SK-N-DZ (cell line): Measurements from ENCODE around the gene UST.
"Not testable (repeated sequence)": the region's sequence is repeated elsewhere in the genome, so short reads cannot be mapped to it uniquely, and the experiment has no call there.

ENCODE experiments used
- DNase-seq: peaks from one replicate; pipeline ENCODE4 v3.0.0-alpha.2; 2015; ENCODE audit warnings: low spot score

Gene UST

GRCh38 chr6:148898376-148899014 lies 151.7 kb downstream of the UST start:
- DNase-seq, result no peak

- DNase-seq, result no peak
Observed at GRCh38 chr6:148904896-148905870, 158.4 kb downstream of the UST start.

GRCh38 chr6:148905901-148906300 lies 159.1 kb downstream of the UST start:
- DNase-seq, result no peak

- no peak for DNase-seq
Observed at GRCh38 chr6:148906386-148906785, 159.6 kb downstream of the UST start.

GRCh38 chr6:148907573-148907972 lies 160.7 kb downstream of the UST start:
- no peak for DNase-seq

- no peak for DNase-seq
Observed at GRCh38 chr6:148912252-148912651, 165.4 kb downstream of the UST start.

- DNase-seq, result no peak
Observed at GRCh38 chr6:148915810-148916209, 169.0 kb downstream of the UST start.

GRCh38 chr6:148916485-148916884 lies 169.7 kb downstream of the UST start:
- not testable (repeated sequence) for DNase-seq

GRCh38 chr6:148924226-148925012 lies 177.6 kb downstream of the UST start:
- DNase-seq, result no peak

- no peak for DNase-seq
Observed at GRCh38 chr6:148925701-148926100, 178.9 kb downstream of the UST start.

GRCh38 chr6:148926478-148926877 lies 179.6 kb downstream of the UST start:
- DNase-seq, result no peak

GRCh38 chr6:148927586-148927985 lies 180.8 kb downstream of the UST start:
- DNase-seq, result no peak

- DNase-seq, result no peak
Observed at GRCh38 chr6:148928811-148929210, 182.0 kb downstream of the UST start.

- DNase-seq, result no peak
Observed at GRCh38 chr6:148932208-148932607, 185.4 kb downstream of the UST start.

GRCh38 chr6:148932731-148933130 lies 185.9 kb downstream of the UST start:
- DNase-seq, result no peak

GRCh38 chr6:148934539-148934938 lies 187.7 kb downstream of the UST start:
- no peak for DNase-seq

- DNase-seq, result no peak
Observed at GRCh38 chr6:148934961-148935360, 188.1 kb downstream of the UST start.

GRCh38 chr6:148935705-148936435 lies 189.0 kb downstream of the UST start:
- no peak for DNase-seq

GRCh38 chr6:148943451-148943850 lies 196.6 kb downstream of the UST start:
- no peak for DNase-seq

GRCh38 chr6:148944608-148945007 lies 197.8 kb downstream of the UST start:
- no peak for DNase-seq

GRCh38 chr6:148945301-148946021 lies 198.6 kb downstream of the UST start:
- DNase-seq, result no peak
